HL-60 (cell line): ENCODE results near the gene SLC24A1.

Experiments used
- DNase-seq, 2 experiments: peaks; one replicate each; pipeline ENCODE4 v3.0.0-alpha.2; 2010 to 2020; ENCODE audit warnings: low read depth in 1 of 2, low spot score in 1 of 2
- H3K27ac ChIP-seq: fragments of 250-450 bp; sonication (Bioruptor Pico); replicated peaks from 2 replicates; pipeline ENCODE4 v1.5.1; 2020; ENCODE audit warnings: mild to moderate bottlenecking, moderate library complexity
- H3K27me3 ChIP-seq: fragments of 250-450 bp; sonication (Bioruptor Pico); 2 replicates; pipeline ENCODE4 v1.5.1; 2021; ENCODE audit warnings: mild to moderate bottlenecking, moderate library complexity; ENCODE audit not compliant: insufficient read depth, poor library complexity, severe bottlenecking
- H3K4me3 ChIP-seq: replicated peaks from 2 replicates; pipeline ENCODE4 v1.5.1; 2011; ENCODE audit warnings: mild to moderate bottlenecking, control low read depth, low read length; ENCODE audit not compliant: insufficient read depth
- CTCF ChIP-seq: IDR thresholded peaks from one replicate; pipeline ENCODE4 v1.5.1; 2011; ENCODE audit warnings: low read length, control low read depth, inconsistent platforms; ENCODE audit not compliant: insufficient read depth
- GABPA ChIP-seq: IDR thresholded peaks from 2 replicates; pipeline ENCODE4 v1.6.1; 2012; ENCODE audit warnings: low read depth
- POLR2AphosphoS5 ChIP-seq: IDR thresholded peaks from 2 replicates; pipeline ENCODE4 v1.6.1; 2012; ENCODE audit warnings: low read depth
- REST ChIP-seq: IDR thresholded peaks from 2 replicates; pipeline ENCODE4 v1.6.1; 2012; ENCODE audit warnings: low read depth; ENCODE audit not compliant: insufficient replicate concordance
- SPI1 ChIP-seq: IDR thresholded peaks from 2 replicates; pipeline ENCODE4 v1.6.1; 2012; ENCODE audit warnings: low read depth, mild to moderate bottlenecking, borderline replicate concordance

Gene SLC24A1

GRCh38 chr15:65633752-65634151, 12.0 kb downstream of the SLC24A1 start:
- Histone ChIP-seq H3K27ac (no peak overlapping the region), H3K4me3 (no peak overlapping the region), H3K27me3 (no peaks in the 10 kb centered on the region)
- TF ChIP-seq POLR2AphosphoS5 (no peak), CTCF (no peak), GABPA (no peak), REST (no peak), SPI1 (no peak)
- DNase-seq = no peak

GRCh38 chr15:65634356-65634755, 12.6 kb downstream of the SLC24A1 start:
- no peak for DNase-seq
- Histone ChIP-seq H3K27me3 (no peaks in the 10 kb centered on the region), H3K27ac (no peak overlapping the region), H3K4me3 (no peak overlapping the region)
- TF ChIP-seq REST (no peak), GABPA (no peak), CTCF (no peak), POLR2AphosphoS5 (no peak), SPI1 (no peak)

GRCh38 chr15:65638109-65638508, 16.4 kb downstream of the SLC24A1 start:
- no peak for DNase-seq
- Histone ChIP-seq H3K27me3 (no peaks in the 10 kb centered on the region), H3K27ac (no peak overlapping the region), H3K4me3 (no peak overlapping the region)
- no peak for TF ChIP-seq CTCF
- TF ChIP-seq SPI1 = no peak
- TF ChIP-seq POLR2AphosphoS5 = no peak
- TF ChIP-seq REST = no peak
- no peak for TF ChIP-seq GABPA
